B cell (primary cell): ENCODE data around the gene ZNF484. TPM values are rescaled to one million over a fixed set of nuclear protein-coding genes. Genes with fewer than 3 reads are reported as not detected.

ENCODE experiments used
- ATAC-seq: fragments of 200-7000 bp; cut with Tn5 transposase; one replicate; pipeline ENCODE4 v1.10.0; 2021; ENCODE audit warnings: low read depth, mild to moderate bottlenecking, moderate number of reproducible peaks, moderate library complexity
- CTCF ChIA-PET: fragments of 350-600 bp; sonication (Branson Sonifier 250); formaldehyde crosslinking; loops from one replicate; lab custom pipeline; 2021; ENCODE audit warnings: antibody characterized with exemption, inconsistent platforms; lab: Charles Lee
- POLR2A ChIA-PET: fragments of 350-600 bp; sonication (Branson Sonifier 250); formaldehyde crosslinking; loops from one replicate; lab custom pipeline; 2021; ENCODE audit warnings: antibody characterized with exemption; lab: Charles Lee
- DNase-seq: peaks from one replicate; pipeline ENCODE4 v3.0.0; 2013
- H2AFZ ChIP-seq: 2 replicates; pipeline ENCODE4 v1.6.1; 2012; ENCODE audit warnings: mild to moderate bottlenecking, low read depth, low read length; ENCODE audit not compliant: insufficient read depth, poor library complexity, severe bottlenecking
- H3K27ac ChIP-seq, 2 donors: 1 replicate in 1 of 2; 2 replicates in 1 of 2; pipeline ENCODE4 v1.5.1; 2012 to 2013; ENCODE audit warnings: low read length in 2 of 2, mild to moderate bottlenecking in 2 of 2, moderate library complexity in 1 of 2
- H3K27me3 ChIP-seq, 4 experiments: fragments of 200-600 bp in 1 of 4; sonication (generic) in 1 of 4; replicated peaks in 1 of 4; 1 replicate in 2 of 4; 2 replicates in 2 of 4; pipeline versions ENCODE4 v1.6.1 to v1.7.0; 2013 to 2016; ENCODE audit warnings: low read length in 3 of 4, mild to moderate bottlenecking in 2 of 4, mixed read lengths in 1 of 4, moderate library complexity in 1 of 4; ENCODE audit not compliant: insufficient read depth in 4 of 4, control insufficient read depth in 3 of 4; ENCODE audit errors: control extremely low read depth in 1 of 4
- H3K36me3 ChIP-seq, 2 experiments: replicated peaks in 1 of 2; 1 replicate in 1 of 2; 2 replicates in 1 of 2; pipeline versions ENCODE4 v1.6.1 to v1.7.1; 2013; ENCODE audit warnings: low read length in 1 of 2; ENCODE audit not compliant: insufficient read depth in 2 of 2, control insufficient read depth in 1 of 2; ENCODE audit errors: control extremely low read depth in 1 of 2, extremely low read depth in 1 of 2
- H3K4me1 ChIP-seq, 2 donors: fragments of 200-600 bp in 1 of 2; sonication (generic) in 1 of 2; 1 replicate in 1 of 2; 2 replicates in 1 of 2; pipeline versions ENCODE4 v1.5.1 to v1.6.1; 2013 to 2017; ENCODE audit warnings: low read length in 2 of 2; ENCODE audit not compliant: control insufficient read depth in 2 of 2, insufficient read depth in 2 of 2
- H3K4me2 ChIP-seq: replicated peaks from 2 replicates; pipeline ENCODE3; 2012; ENCODE audit warnings: mild to moderate bottlenecking, low read depth, low read length; ENCODE audit not compliant: poor library complexity, severe bottlenecking
- H3K4me3 ChIP-seq, 5 experiments: fragments of 200-600 bp in 1 of 5; sonication (generic) in 1 of 5; 1 replicate in 3 of 5; 2 replicates in 2 of 5; pipeline versions ENCODE4 v1.5.1 to v1.7.0; 2011 to 2016; ENCODE audit warnings: low read length in 4 of 5, mild to moderate bottlenecking in 4 of 5, low read depth in 2 of 5, control low read depth in 1 of 5, moderate library complexity in 1 of 5; ENCODE audit not compliant: insufficient read depth in 1 of 5; ENCODE audit errors: control extremely low read depth in 1 of 5, extremely low read depth in 1 of 5
- H3K79me2 ChIP-seq: fragments of 200-600 bp; sonication (generic); one replicate; pipeline ENCODE4 v1.6.0; 2016; ENCODE audit warnings: low read length; ENCODE audit not compliant: control insufficient read depth, insufficient read depth
- H3K9ac ChIP-seq: fragments of 200-600 bp; sonication (generic); 2 replicates; pipeline ENCODE4 v1.6.1; 2017; ENCODE audit warnings: mild to moderate bottlenecking, low read length, moderate library complexity
- H3K9me3 ChIP-seq, 3 donors: one replicate each; pipeline versions ENCODE4 v1.6.1 to v1.7.1; 2013; ENCODE audit warnings: low read length in 2 of 3; ENCODE audit not compliant: control insufficient read depth in 2 of 3, insufficient read depth in 1 of 3; ENCODE audit errors: control extremely low read depth in 1 of 3
- H4K20me1 ChIP-seq: 2 replicates; pipeline ENCODE4 v1.6.0; 2012; ENCODE audit warnings: mild to moderate bottlenecking, low read length; ENCODE audit not compliant: insufficient read depth, control insufficient read depth, poor library complexity, severe bottlenecking
- H3K27ac Mint-ChIP-seq: one replicate; pipeline ENCODE4 v1.8.0; 2021; ENCODE audit warnings: mixed read lengths
- H3K27me3 Mint-ChIP-seq: one replicate; pipeline ENCODE4 v1.8.0; 2021; ENCODE audit warnings: mixed read lengths
- H3K4me1 Mint-ChIP-seq: one replicate; pipeline ENCODE4 v1.8.0; 2021; ENCODE audit warnings: mixed read lengths
- H3K4me3 Mint-ChIP-seq: one replicate; pipeline ENCODE4 v1.8.0; 2021; ENCODE audit warnings: mixed read lengths
- H3K9me3 Mint-ChIP-seq: one replicate; pipeline ENCODE4 v1.8.0; 2022; ENCODE audit warnings: mixed read lengths; ENCODE audit not compliant: insufficient read depth
- EZH2 ChIP-seq: IDR thresholded peaks from 2 replicates; pipeline ENCODE4 v1.6.1; 2012; ENCODE audit warnings: borderline replicate concordance, low read depth, mild to moderate bottlenecking, moderate library complexity, low read length; ENCODE audit not compliant: insufficient read depth, poor library complexity, severe bottlenecking
- WGBS: methylation state at CpG from one replicate; pipeline ENCODE4 v1.1.5; 2013; ENCODE audit warnings: missing lambda C conversion rate; ENCODE audit not compliant: insufficient coverage; 5-methylcytosine and 5-hydroxymethylcytosine counted together
- intact Hi-C: fragments of 100-400 bp; cut with micrococcal nuclease; formaldehyde crosslinking; loops from one replicate; pipeline ENCODE4 v1.10.0; 2022
- polyA plus RNA-seq: library from polyadenylated mRNA; depleted of rRNA; stranded (reverse); fragments of >200 nt; gene quantifications from 2 replicates; pipeline ENCODE4 v1.2.3, GENCODE V29; 2012
- small RNA-seq: library from RNA; depleted of rRNA; stranded (forward); fragments of <200 nt; gene quantifications from one replicate; pipeline ENCODE3, GENCODE V24; 2012; ENCODE audit warnings: low replicate concordance, low read depth; ENCODE audit not compliant: insufficient read length
- total RNA-seq, 2 donors: library from RNA; stranded (reverse); fragments of 120-200 nt in 1 of 2; gene quantifications; 1 replicate in 1 of 2; 2 replicates in 1 of 2; pipeline versions ENCODE4 v1.2.3 to v1.2.4, GENCODE V29; 2013 to 2022
- TF ChIP-seq, protein P1 (sequence below): fragments of 200-600 bp; IDR thresholded peaks from one replicate; pipeline ENCODE4 v1.8.0; 2022; ENCODE audit warnings: antibody characterized with exemption, mild to moderate bottlenecking

ZNF484 gene
- total and polyA plus RNA-seq, 2 donors (not counting 1 experiment from before 2014, with no cell fraction given), result 2.2 to 22.7 TPM

GRCh38 chr9:92795598-92796336, 82.1 kb downstream of the ZNF484 start:
- POLR2A ChIA-PET, result no interaction called here
- intact Hi-C loops, result no loop called here
- Histone ChIP-seq H3K79me2 (no peaks in the 10 kb centered on the region), H3K36me3 (no peaks in the 10 kb centered on the region), H4K20me1 (no peaks in the 10 kb centered on the region), H3K9ac (no peak overlapping the region), H3K27me3 (peaks cover 0 to 7% (median 3%) of the 10 kb centered on the region in 4 experiments), H3K4me2 (no peak overlapping the region), H3K27ac (no peak overlapping the region), H3K4me3 (no peak overlapping the region), H2AFZ (no peak overlapping the region), H3K9me3 (no peaks in the 10 kb centered on the region), H3K4me1 (peaks cover 3 to 4% of the 10 kb centered on the region in 2 donors)
- 76% methylated on average over 4 of the region's 9 CpGs for WGBS
- ATAC-seq, result no peak
- H3K27me3 Mint-ChIP-seq, result peaks cover 53% of the 10 kb centered on the region
- TF ChIP-seq, protein P1, sequence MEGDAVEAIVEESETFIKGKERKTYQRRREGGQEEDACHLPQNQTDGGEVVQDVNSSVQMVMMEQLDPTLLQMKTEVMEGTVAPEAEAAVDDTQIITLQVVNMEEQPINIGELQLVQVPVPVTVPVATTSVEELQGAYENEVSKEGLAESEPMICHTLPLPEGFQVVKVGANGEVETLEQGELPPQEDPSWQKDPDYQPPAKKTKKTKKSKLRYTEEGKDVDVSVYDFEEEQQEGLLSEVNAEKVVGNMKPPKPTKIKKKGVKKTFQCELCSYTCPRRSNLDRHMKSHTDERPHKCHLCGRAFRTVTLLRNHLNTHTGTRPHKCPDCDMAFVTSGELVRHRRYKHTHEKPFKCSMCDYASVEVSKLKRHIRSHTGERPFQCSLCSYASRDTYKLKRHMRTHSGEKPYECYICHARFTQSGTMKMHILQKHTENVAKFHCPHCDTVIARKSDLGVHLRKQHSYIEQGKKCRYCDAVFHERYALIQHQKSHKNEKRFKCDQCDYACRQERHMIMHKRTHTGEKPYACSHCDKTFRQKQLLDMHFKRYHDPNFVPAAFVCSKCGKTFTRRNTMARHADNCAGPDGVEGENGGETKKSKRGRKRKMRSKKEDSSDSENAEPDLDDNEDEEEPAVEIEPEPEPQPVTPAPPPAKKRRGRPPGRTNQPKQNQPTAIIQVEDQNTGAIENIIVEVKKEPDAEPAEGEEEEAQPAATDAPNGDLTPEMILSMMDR, result no peak
- TF ChIP-seq EZH2, result no peak
- CTCF ChIA-PET, result interaction anchor here (17.1 kb wide), 1 partner anchor 64 kb away, joined by 241 read pairs; no protein-coding TSS in a partner anchor
- DNase-seq, result no peak
- no peaks in the 10 kb centered on the region for H3K9me3 Mint-ChIP-seq
- H3K27ac Mint-ChIP-seq, result no peak overlapping the region
- H3K4me1 Mint-ChIP-seq, result peaks cover 3% of the 10 kb centered on the region
- H3K4me3 Mint-ChIP-seq, result no peak overlapping the region

Small RNAs within 50 kb of the gene (small RNA-seq; reads per million reads assigned to genes)
- gene RNU6-714P, result not detected

Other genes starting within 250 kb of the ZNF484 start
- gene IPPK, start 207.9 kb downstream of the ZNF484 start, total RNA-seq, result 6.8 and 8.5 TPM in 2 replicates
- 8.7 and 15.5 TPM in 2 replicates for gene IPPK, start 207.9 kb downstream of the ZNF484 start, polyA plus RNA-seq
- 49.5 and 50.4 TPM in 2 replicates for gene BICD2, start 113.2 kb downstream of the ZNF484 start, total RNA-seq
- 15.1 and 33.2 TPM in 2 replicates for gene BICD2, start 113.2 kb downstream of the ZNF484 start, polyA plus RNA-seq
- 134 and 167 TPM in 2 replicates for gene FGD3, start 69.5 kb upstream of the ZNF484 start, total RNA-seq
- 120 and 130 TPM in 2 replicates for gene FGD3, start 69.5 kb upstream of the ZNF484 start, polyA plus RNA-seq
- 38.3 and 41.0 TPM in 2 replicates for gene SUSD3, start 180.7 kb upstream of the ZNF484 start, total RNA-seq
- 68.7 and 85.0 TPM in 2 replicates for gene SUSD3, start 180.7 kb upstream of the ZNF484 start, polyA plus RNA-seq
- 27.6 and 31.9 TPM in 2 replicates for gene CARD19, start 218.2 kb upstream of the ZNF484 start, total RNA-seq
- gene CARD19, start 218.2 kb upstream of the ZNF484 start, polyA plus RNA-seq, result 58.7 and 63.4 TPM in 2 replicates